Measurements from ENCODE around the gene SDF2. TPM values are rescaled to one million over a fixed set of nuclear protein-coding genes. Genes with fewer than 3 reads are reported as not detected.

The SDF2 gene
- total and polyA plus RNA-seq, 2 experiments from 2014 or later: 32.5 to 54.6 TPM

GRCh38 chr17:28675980-28676379, 14.3 kb upstream of the SDF2 start:
- H3K27ac ChIP-seq (ENCODE audit: low read depth): no peak overlapping the region
- H3K79me2 ChIP-seq (replicated peaks; ENCODE audit: insufficient read depth): peaks cover 6% of the 10 kb centered on the region; the same call in 1 of the 2 replicates
- H3K4me1 ChIP-seq (ENCODE audit: insufficient read depth): no peaks in the 10 kb centered on the region
- H3F3A ChIP-seq (replicated peaks; ENCODE audit: low read depth): 0 out of 2 replicates have a peak, but pooled peaks cover 5% of the 10 kb centered on the region
- H2AFZ ChIP-seq: no peak overlapping the region
- no peak overlapping the region for H3K4me2 ChIP-seq
- H3K27me3 ChIP-seq (ENCODE audit: insufficient read depth): no peaks in the 10 kb centered on the region
- no peaks in the 10 kb centered on the region for H3K4me1 Mint-ChIP-seq
- peaks cover 91% of the 10 kb centered on the region for H3K36me3 Mint-ChIP-seq (ENCODE audit: low read depth)
- peaks cover 8% of the 10 kb centered on the region for H4K20me1 ChIP-seq (replicated peaks; ENCODE audit: insufficient read depth)
- H3K27ac Mint-ChIP-seq: no peak overlapping the region
- TF ChIP-seq ETS1 (IDR thresholded peaks at IDR 0.05) (no peak), CTCF (conservative IDR thresholded peaks at IDR 0.05; ENCODE audit: low read depth in 2 of 2) (peak; percentile 47 to 53; a peak in 3 of 4 replicates), EZH2 (IDR thresholded peaks at IDR 0.05; ENCODE audit: low read depth, unreplicated experiment) (no peak)
- H3K27me3 Mint-ChIP-seq (ENCODE audit: insufficient read depth, low read depth, poor library complexity): peaks cover 5% of the 10 kb centered on the region
- peak; percentile 44; the same call in 2 of the 3 replicates for ATAC-seq
- DNase-seq (ENCODE audit: low spot score): peak; percentile 33
- no peaks in the 10 kb centered on the region for H3K9me3 Mint-ChIP-seq
- no peak overlapping the region for H3K4me3 ChIP-seq
- no peaks in the 10 kb centered on the region for H3K9me2 ChIP-seq (ENCODE audit: insufficient read depth)
- peaks cover 75% of the 10 kb centered on the region for H3K36me3 ChIP-seq (ENCODE audit: insufficient read depth)
- no peak overlapping the region for H3K4me3 Mint-ChIP-seq

GRCh38 chr17:28675490-28675889, 13.8 kb upstream of the SDF2 start:
- 0 out of 2 replicates have a peak, but pooled peaks cover 5% of the 10 kb centered on the region for H3F3A ChIP-seq (replicated peaks; ENCODE audit: low read depth)
- H3K9me2 ChIP-seq (ENCODE audit: insufficient read depth): no peaks in the 10 kb centered on the region
- no peaks in the 10 kb centered on the region for H3K27me3 ChIP-seq (ENCODE audit: insufficient read depth)
- H2AFZ ChIP-seq: no peak overlapping the region
- no peak overlapping the region for H3K4me3 ChIP-seq
- no peak for ATAC-seq
- H3K9me3 Mint-ChIP-seq: no peaks in the 10 kb centered on the region
- no peaks in the 10 kb centered on the region for H3K4me1 Mint-ChIP-seq
- peaks cover 3% of the 10 kb centered on the region for H3K27me3 Mint-ChIP-seq (ENCODE audit: insufficient read depth, low read depth, poor library complexity)
- peaks cover 90% of the 10 kb centered on the region for H3K36me3 Mint-ChIP-seq (ENCODE audit: low read depth)
- H3K27ac Mint-ChIP-seq: no peak overlapping the region
- H3K4me3 Mint-ChIP-seq: no peak overlapping the region
- no peak overlapping the region for H3K27ac ChIP-seq (ENCODE audit: low read depth)
- peaks cover 6% of the 10 kb centered on the region for H3K79me2 ChIP-seq (replicated peaks; ENCODE audit: insufficient read depth)
- peaks cover 8% of the 10 kb centered on the region for H4K20me1 ChIP-seq (replicated peaks; ENCODE audit: insufficient read depth)
- no peak overlapping the region for H3K4me2 ChIP-seq
- DNase-seq (ENCODE audit: low spot score): no peak
- peaks cover 75% of the 10 kb centered on the region for H3K36me3 ChIP-seq (ENCODE audit: insufficient read depth)
- H3K4me1 ChIP-seq (ENCODE audit: insufficient read depth): no peaks in the 10 kb centered on the region
- no peak for TF ChIP-seq ETS1 (IDR thresholded peaks at IDR 0.05)
- no peak for TF ChIP-seq CTCF (conservative IDR thresholded peaks at IDR 0.05; ENCODE audit: low read depth in 2 of 2)
- no peak for TF ChIP-seq ZNF114 (CRISPR knock-in tag; IDR thresholded peaks at IDR 0.05)
- no peak for TF ChIP-seq STAT1 (IDR thresholded peaks at IDR 0.05; ENCODE audit: unreplicated experiment)
- TF ChIP-seq EZH2phosphoT487 (IDR thresholded peaks at IDR 0.05; ENCODE audit: unreplicated experiment): no peak
- no peak for TF ChIP-seq EZH2 (IDR thresholded peaks at IDR 0.05; ENCODE audit: low read depth, unreplicated experiment)
- TF ChIP-seq REST (IDR thresholded peaks at IDR 0.05; ENCODE audit: unreplicated experiment): no peak
- no peak for TF ChIP-seq CREB1 (CRISPR knock-in tag; IDR thresholded peaks at IDR 0.05; ENCODE audit: low read depth)
- no peak for TF ChIP-seq NANOG (IDR thresholded peaks at IDR 0.05; ENCODE audit: borderline replicate concordance)
- no peak for TF ChIP-seq JUNB (IDR thresholded peaks at IDR 0.05; ENCODE audit: unreplicated experiment)
- TF ChIP-seq POLR2AphosphoS5 (IDR thresholded peaks at IDR 0.05; ENCODE audit: low read depth): no peak
- no peak for TF ChIP-seq ZNF331 (CRISPR knock-in tag; IDR thresholded peaks at IDR 0.05; ENCODE audit: low read depth)

All from GM23338 (cell line).